ENCODE measurements around the gene KCNJ11. TPM values are rescaled to one million over a fixed set of nuclear protein-coding genes. Genes with fewer than 3 reads are reported as not detected.

Gene KCNJ11
- total RNA-seq, 4 donors from 2014 or later: 103 to 182 (median 147) TPM

- in situ Hi-C loops (cut with MboI; ENCODE audit: low sequenced_read_pairs in 4 of 4) (loop anchor here in 1 of 4 donors (25.0 kb wide), 1 partner anchor 436 kb away; no protein-coding TSS in a partner anchor), intact Hi-C loops (cut with DNase I; ENCODE audit: low total_unique reads) (no loop called here)
- H3K4me3 ChIP-seq: no peak overlapping the region
- no peaks in the 10 kb centered on the region for H3K27me3 ChIP-seq
- DNase-seq (peak; percentile 65 to 77), ATAC-seq (peak; percentile 62 to 72)
- H3K9me3 ChIP-seq: no peaks in the 10 kb centered on the region
- peak overlapping the region; percentile 85 to 96 (median 92) for H3K27ac ChIP-seq
- no peaks in the 10 kb centered on the region for H3K36me3 ChIP-seq
- no peak for TF ChIP-seq CTCF (IDR thresholded peaks at IDR 0.05 in 4 of 5, conservative IDR thresholded peaks at IDR 0.05 in 1 of 5)
- peak in 1 of 2 donors; percentile 7 for TF ChIP-seq POLR2A (IDR thresholded peaks at IDR 0.05)
- peaks cover 42 to 49% of the 10 kb centered on the region in 2 donors for H3K4me1 ChIP-seq
Observed at GRCh38 chr11:17401316-17401715, 12.9 kb upstream of the KCNJ11 start.

DNA sequence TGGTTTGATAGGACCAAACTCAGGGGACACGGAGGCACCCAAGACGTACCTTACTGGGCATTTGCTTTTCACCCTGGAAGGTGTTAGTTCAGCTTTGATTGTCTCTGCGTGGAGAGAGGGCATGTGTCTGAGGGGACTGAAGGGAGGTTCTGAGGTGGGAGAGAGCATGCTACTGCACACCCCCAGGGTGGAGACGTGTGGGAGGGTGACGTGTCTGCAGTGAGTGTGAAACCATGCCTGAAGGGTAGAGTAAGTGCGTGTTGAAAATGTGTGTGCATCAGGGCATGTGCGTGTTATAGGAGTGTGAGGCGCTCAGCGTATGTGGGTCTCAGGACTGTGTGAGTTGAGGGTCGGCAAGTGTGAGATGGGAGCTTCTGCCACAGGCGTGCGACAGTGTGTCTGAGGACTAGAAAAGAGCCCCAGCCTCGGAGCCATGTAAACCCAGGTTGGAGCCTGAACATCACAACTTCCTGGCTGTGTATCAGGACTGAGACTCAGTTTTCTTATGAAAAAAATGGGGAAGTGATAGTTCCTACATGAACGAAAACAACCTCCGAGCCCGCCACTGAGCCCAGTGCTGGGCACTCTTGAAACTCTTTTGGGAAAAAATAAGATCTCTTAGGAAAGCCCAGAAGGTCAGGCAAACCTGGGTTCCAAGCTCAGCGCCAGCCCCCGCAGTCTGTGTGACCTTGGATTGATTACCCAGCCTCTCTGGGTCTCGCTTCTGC is 11.8 kb upstream of the KCNJ11 start:
- Histone ChIP-seq H3K4me3 (no peak overlapping the region), H3K9me3 (no peaks in the 10 kb centered on the region), H3K4me1 (peaks cover 31 to 38% of the 10 kb centered on the region in 2 donors), H3K27ac (peak overlapping the region; percentile 85 to 96 (median 92)), H3K27me3 (no peaks in the 10 kb centered on the region), H3K36me3 (no peaks in the 10 kb centered on the region)
- no peak for ATAC-seq
- TF ChIP-seq CTCF (IDR thresholded peaks at IDR 0.05 in 4 of 5, conservative IDR thresholded peaks at IDR 0.05 in 1 of 5) (no peak), POLR2A (IDR thresholded peaks at IDR 0.05) (no peak)
- no peak for DNase-seq
- in situ Hi-C loops (cut with MboI; ENCODE audit: low sequenced_read_pairs in 4 of 4): loop anchor here in 1 of 4 donors (25.0 kb wide), 1 partner anchor 437 kb away; no protein-coding TSS in a partner anchor
- intact Hi-C loops (cut with DNase I; ENCODE audit: low total_unique reads): no loop called here

DNA sequence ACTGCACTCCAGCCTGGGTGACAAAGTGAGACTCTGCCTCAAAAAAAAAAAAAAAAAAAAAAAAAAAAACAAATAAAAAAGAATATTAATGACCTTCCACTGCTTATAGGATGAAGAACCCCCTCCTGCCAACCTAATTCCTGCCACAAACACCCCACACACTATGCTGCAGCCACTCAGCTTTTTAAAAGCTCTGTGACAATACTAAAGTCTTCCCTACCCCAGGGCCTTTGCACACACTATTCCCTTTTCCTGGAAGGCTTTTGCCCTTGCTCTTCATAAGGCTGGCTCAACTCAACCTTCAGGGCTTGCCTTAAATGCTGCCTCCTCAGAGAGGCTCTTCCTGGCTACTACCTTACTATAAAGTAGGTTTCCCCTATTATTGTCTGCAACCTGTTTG is 10.8 kb upstream of the KCNJ11 start:
- no peak for TF ChIP-seq POLR2A (IDR thresholded peaks at IDR 0.05)
- H3K27me3 ChIP-seq: no peaks in the 10 kb centered on the region
- in situ Hi-C loops (cut with MboI; ENCODE audit: low sequenced_read_pairs in 4 of 4) (loop anchor here in 2 of 4 donors (25.0 kb wide), 2 partner anchors 288 to 313 kb away; partner anchors contain the start of gene MYOD1 (in 1 of the 2)), intact Hi-C loops (cut with DNase I; ENCODE audit: low total_unique reads) (no loop called here)
- H3K27ac ChIP-seq: no peak overlapping the region
- no peak for DNase-seq
- no peaks in the 10 kb centered on the region for H3K9me3 ChIP-seq
- no peak for ATAC-seq
- H3K4me3 ChIP-seq: no peak overlapping the region
- H3K36me3 ChIP-seq: no peaks in the 10 kb centered on the region
- H3K4me1 ChIP-seq: peaks cover 22 to 29% of the 10 kb centered on the region in 2 donors

GRCh38 chr11:17397311-17398002 is 9.0 kb upstream of the KCNJ11 start:
- no peak for ATAC-seq
- Histone ChIP-seq H3K9me3 (no peaks in the 10 kb centered on the region), H3K4me3 (no peak overlapping the region), H3K4me1 (peaks cover 19 to 21% of the 10 kb centered on the region in 2 donors), H3K27me3 (no peaks in the 10 kb centered on the region), H3K27ac (no peak overlapping the region), H3K36me3 (no peaks in the 10 kb centered on the region)
- DNase-seq: no peak
- in situ Hi-C loops (cut with MboI; ENCODE audit: low sequenced_read_pairs in 4 of 4) (loop anchor here in 2 of 4 donors (25.0 kb wide), 2 partner anchors 290 to 315 kb away; partner anchors contain the start of gene MYOD1 (in 1 of the 2)), intact Hi-C loops (cut with DNase I; ENCODE audit: low total_unique reads) (no loop called here)
- no peak for TF ChIP-seq CTCF (IDR thresholded peaks at IDR 0.05 in 4 of 5, conservative IDR thresholded peaks at IDR 0.05 in 1 of 5)
- no peak for TF ChIP-seq POLR2A (IDR thresholded peaks at IDR 0.05)
